ENCODE data around the gene LORICRIN.

The LORICRIN gene

GRCh38 chr1:153259387-153259786, at the start of gene LORICRIN:
TSS of gene LORICRIN (plus strand) at chr1:153259687. CDS start at chr1:153260950, 1,263 bp downstream.
- no peak for DNase-seq (ENCODE audit: low read depth in 3 of 3)

- no peak for DNase-seq (ENCODE audit: low read depth in 3 of 3)
Measured at GRCh38 chr1:153210206-153210605, 49.3 kb upstream of the LORICRIN start.

- no peak for DNase-seq (ENCODE audit: low read depth in 3 of 3)
Measured at GRCh38 chr1:153212201-153212600, 47.3 kb upstream of the LORICRIN start.

GRCh38 chr1:153213519-153213918, 46.0 kb upstream of the LORICRIN start:
- DNase-seq (ENCODE audit: low read depth in 3 of 3): no peak

- no peak for DNase-seq (ENCODE audit: low read depth in 3 of 3)
Measured at GRCh38 chr1:153217212-153217611, 42.3 kb upstream of the LORICRIN start, which contains the start of gene PRR9. TSS of gene PRR9 (plus strand) at chr1:153217584. CDS start at chr1:153218145, 561 bp downstream.

GRCh38 chr1:153217744-153218416, 41.6 kb upstream of the LORICRIN start:
- DNase-seq (ENCODE audit: low read depth in 3 of 3): no peak

GRCh38 chr1:153220606-153221303, 38.7 kb upstream of the LORICRIN start:
- no peak for DNase-seq (ENCODE audit: low read depth in 3 of 3)

GRCh38 chr1:153223040-153223891, 36.2 kb upstream of the LORICRIN start:
- DNase-seq (ENCODE audit: low read depth in 3 of 3): peak; percentile 21 to 41 (median 38)

GRCh38 chr1:153227810-153228209, 31.7 kb upstream of the LORICRIN start:
- no peak for DNase-seq (ENCODE audit: low read depth in 3 of 3)

- DNase-seq (ENCODE audit: low read depth in 3 of 3): no peak
Measured at GRCh38 chr1:153228491-153228890, 31.0 kb upstream of the LORICRIN start.

- DNase-seq (ENCODE audit: low read depth in 3 of 3): peak in 1 of 3 donors; percentile 18
Measured at GRCh38 chr1:153229076-153229829, 30.2 kb upstream of the LORICRIN start.

- DNase-seq (ENCODE audit: low read depth in 3 of 3): no peak
Measured at GRCh38 chr1:153231363-153231762, 28.1 kb upstream of the LORICRIN start.

- no peak for DNase-seq (ENCODE audit: low read depth in 3 of 3)
Measured at GRCh38 chr1:153231785-153232184, 27.7 kb upstream of the LORICRIN start.

- no peak for DNase-seq (ENCODE audit: low read depth in 3 of 3)
Measured at GRCh38 chr1:153232553-153232952, 26.9 kb upstream of the LORICRIN start.

GRCh38 chr1:153233448-153233847, 26.0 kb upstream of the LORICRIN start:
- DNase-seq (ENCODE audit: low read depth in 3 of 3): no peak

GRCh38 chr1:153238527-153238926, 21.0 kb upstream of the LORICRIN start:
- DNase-seq (ENCODE audit: low read depth in 3 of 3): no peak

GRCh38 chr1:153242160-153242559, 17.3 kb upstream of the LORICRIN start:
- no peak for DNase-seq (ENCODE audit: low read depth in 3 of 3)

- DNase-seq (ENCODE audit: low read depth in 3 of 3): no peak
Measured at GRCh38 chr1:153245466-153245865, 14.0 kb upstream of the LORICRIN start.

GRCh38 chr1:153246018-153246417, 13.5 kb upstream of the LORICRIN start:
- DNase-seq (ENCODE audit: low read depth in 3 of 3): no peak

- no peak for DNase-seq (ENCODE audit: low read depth in 3 of 3)
Measured at GRCh38 chr1:153246825-153247224, 12.7 kb upstream of the LORICRIN start.

- no peak for DNase-seq (ENCODE audit: low read depth in 3 of 3)
Measured at GRCh38 chr1:153248176-153248879, 11.2 kb upstream of the LORICRIN start.

All from stimulated activated CD4-positive, alpha-beta T cell treated with anti-CD3 and anti-CD28 coated beads, TNF-alpha, amount 100 ng/mL, for 48 hours (primary cell).